Activated B cell treated with CpG ODN at 0.5 μM for 24 hours (primary cell): ENCODE data around the gene TTC33. TPM values are rescaled to one million over a fixed set of nuclear protein-coding genes. Genes with fewer than 3 reads are reported as not detected.
A peak's percentile ranks its signal among the peaks of the same experiment; 100 is the strongest.
"Not testable (repeated sequence)": the region's sequence is repeated elsewhere in the genome, so short reads cannot be mapped to it uniquely, and the experiment has no call there.

Source experiments
- ATAC-seq: fragments of 200-7000 bp; cut with Tn5 transposase; one replicate; pipeline ENCODE4 v1.10.0; 2021; ENCODE audit warnings: low read depth, mild to moderate bottlenecking, moderate library complexity
- CTCF ChIA-PET: fragments of 350-600 bp; sonication (Branson Sonifier 250); formaldehyde crosslinking; loops from one replicate; lab custom pipeline; 2021; ENCODE audit warnings: antibody characterized with exemption; lab: Charles Lee
- POLR2A ChIA-PET: fragments of 350-600 bp; sonication (Branson Sonifier 250); formaldehyde crosslinking; loops from one replicate; lab custom pipeline; 2021; ENCODE audit warnings: antibody characterized with exemption; lab: Charles Lee
- DNase-seq: peaks from one replicate; pipeline ENCODE4 v3.0.0; 2022
- H3K27ac Mint-ChIP-seq: one replicate; pipeline ENCODE4 v1.8.0; 2020; ENCODE audit warnings: mixed read lengths
- H3K27me3 Mint-ChIP-seq: one replicate; pipeline ENCODE4 v1.8.0; 2021; ENCODE audit warnings: mixed read lengths
- H3K36me3 Mint-ChIP-seq: one replicate; pipeline ENCODE4 v1.8.0; 2021; ENCODE audit warnings: low read depth, mixed read lengths
- H3K4me1 Mint-ChIP-seq: one replicate; pipeline ENCODE4 v1.8.0; 2021; ENCODE audit warnings: mixed read lengths
- H3K4me3 Mint-ChIP-seq: one replicate; pipeline ENCODE4 v1.8.0; 2020; ENCODE audit warnings: mild to moderate bottlenecking, mixed read lengths
- H3K9me3 Mint-ChIP-seq: one replicate; pipeline ENCODE4 v1.8.0; 2020; ENCODE audit warnings: mixed read lengths
- intact Hi-C: fragments of 100-400 bp; cut with micrococcal nuclease; formaldehyde crosslinking; loops from one replicate; pipeline ENCODE4 v1.15.1; 2024
- total RNA-seq: library from RNA; stranded (reverse); gene quantifications from 2 replicates; pipeline ENCODE4 v1.2.3, GENCODE V29; 2022
- TF ChIP-seq, protein P1 (sequence below): fragments of 200-600 bp; IDR thresholded peaks from one replicate; pipeline ENCODE4 v1.8.0; 2022; ENCODE audit warnings: antibody characterized with exemption, mild to moderate bottlenecking

TTC33 gene
- total RNA-seq, 1 donor from 2014 or later, result 9.2 TPM

DNA sequence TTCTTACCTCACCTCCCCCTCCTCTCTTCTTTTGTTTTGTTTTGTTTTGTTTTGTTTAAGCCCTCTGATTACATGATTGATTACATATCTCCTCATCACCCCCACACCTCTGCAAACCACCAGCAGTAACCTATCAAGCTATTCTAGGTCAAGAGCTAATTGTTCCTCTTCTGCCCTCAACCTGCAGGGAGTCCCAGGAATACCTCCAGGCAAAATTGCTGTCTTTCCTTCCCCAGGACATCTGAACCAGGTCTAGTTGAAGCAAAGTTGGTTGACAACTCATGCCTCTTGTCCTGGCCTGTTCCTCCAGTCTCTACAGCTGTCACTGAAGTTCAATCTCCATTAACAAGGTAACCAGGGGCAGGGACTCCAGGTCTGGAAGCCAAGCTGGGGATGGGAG is 156.1 kb downstream of the TTC33 start:
- ATAC-seq, result no peak
- H3K9me3 Mint-ChIP-seq, result no peaks in the 10 kb centered on the region
- no peak overlapping the region for H3K27ac Mint-ChIP-seq
- H3K4me3 Mint-ChIP-seq, result no peak overlapping the region
- intact Hi-C loops, result no loop called here
- ChIA-PET POLR2A (no interaction called here), CTCF (no interaction called here)
- TF ChIP-seq, protein P1, sequence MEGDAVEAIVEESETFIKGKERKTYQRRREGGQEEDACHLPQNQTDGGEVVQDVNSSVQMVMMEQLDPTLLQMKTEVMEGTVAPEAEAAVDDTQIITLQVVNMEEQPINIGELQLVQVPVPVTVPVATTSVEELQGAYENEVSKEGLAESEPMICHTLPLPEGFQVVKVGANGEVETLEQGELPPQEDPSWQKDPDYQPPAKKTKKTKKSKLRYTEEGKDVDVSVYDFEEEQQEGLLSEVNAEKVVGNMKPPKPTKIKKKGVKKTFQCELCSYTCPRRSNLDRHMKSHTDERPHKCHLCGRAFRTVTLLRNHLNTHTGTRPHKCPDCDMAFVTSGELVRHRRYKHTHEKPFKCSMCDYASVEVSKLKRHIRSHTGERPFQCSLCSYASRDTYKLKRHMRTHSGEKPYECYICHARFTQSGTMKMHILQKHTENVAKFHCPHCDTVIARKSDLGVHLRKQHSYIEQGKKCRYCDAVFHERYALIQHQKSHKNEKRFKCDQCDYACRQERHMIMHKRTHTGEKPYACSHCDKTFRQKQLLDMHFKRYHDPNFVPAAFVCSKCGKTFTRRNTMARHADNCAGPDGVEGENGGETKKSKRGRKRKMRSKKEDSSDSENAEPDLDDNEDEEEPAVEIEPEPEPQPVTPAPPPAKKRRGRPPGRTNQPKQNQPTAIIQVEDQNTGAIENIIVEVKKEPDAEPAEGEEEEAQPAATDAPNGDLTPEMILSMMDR, result no peak
- H3K27me3 Mint-ChIP-seq, result no peaks in the 10 kb centered on the region
- DNase-seq, result no peak
- peaks cover 33% of the 10 kb centered on the region for H3K4me1 Mint-ChIP-seq
- H3K36me3 Mint-ChIP-seq, result no peaks in the 10 kb centered on the region

DNA sequence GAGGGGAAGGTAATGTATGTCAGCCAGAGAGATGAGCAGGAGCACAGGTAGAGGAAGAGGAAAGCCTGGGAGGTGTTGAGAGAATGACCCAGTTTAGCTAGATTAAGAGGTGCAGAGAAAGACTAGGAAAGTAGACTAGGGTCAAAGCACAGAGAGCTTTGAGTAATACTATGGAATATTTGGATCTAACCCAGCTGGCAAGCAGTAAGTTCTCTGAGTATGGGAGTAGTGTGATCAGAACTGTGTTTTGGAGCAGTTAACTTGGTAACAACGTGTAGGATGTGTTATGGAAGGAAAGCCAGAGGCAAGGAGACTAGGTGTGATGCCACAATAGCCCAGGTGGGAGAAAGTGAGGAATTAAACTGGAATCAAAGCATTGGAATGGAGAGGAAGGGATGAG is 160.9 kb downstream of the TTC33 start:
- peaks cover 5% of the 10 kb centered on the region for H3K9me3 Mint-ChIP-seq
- ChIA-PET CTCF (interaction anchor here (1.0 kb wide), 1 partner anchor 17 kb away, joined by 3 read pairs; no protein-coding TSS in a partner anchor), POLR2A (no interaction called here)
- H3K27me3 Mint-ChIP-seq, result no peaks in the 10 kb centered on the region
- peaks cover 27% of the 10 kb centered on the region for H3K4me1 Mint-ChIP-seq
- TF ChIP-seq, protein P1, result no peak
- intact Hi-C loops, result no loop called here
- H3K4me3 Mint-ChIP-seq, result no peak overlapping the region
- DNase-seq (no peak), ATAC-seq (no peak)
- no peak overlapping the region for H3K27ac Mint-ChIP-seq
- no peaks in the 10 kb centered on the region for H3K36me3 Mint-ChIP-seq

- CTCF ChIA-PET, H3K27me3 Mint-ChIP-seq, H3K9me3 Mint-ChIP-seq, DNase-seq, H3K36me3 Mint-ChIP-seq: not testable (repeated sequence)
- POLR2A ChIA-PET, result interaction anchor here (0.6 kb wide), 1 partner anchor 80 kb away, joined by 3 read pairs; no protein-coding TSS in a partner anchor
- H3K27ac Mint-ChIP-seq, result peak overlapping the region; percentile 87
- peak; percentile 90 for ATAC-seq
- H3K4me1 Mint-ChIP-seq, result peaks cover 28% of the 10 kb centered on the region
- H3K4me3 Mint-ChIP-seq, result peak overlapping the region; percentile 57
- intact Hi-C loops, result loop anchor here (1.0 kb wide), 2 partner anchors 14 to 87 kb away; partner anchors contain the start of gene PTGER4
Observed at GRCh38 chr5:40591727-40592396, 163.9 kb downstream of the TTC33 start.

DNA sequence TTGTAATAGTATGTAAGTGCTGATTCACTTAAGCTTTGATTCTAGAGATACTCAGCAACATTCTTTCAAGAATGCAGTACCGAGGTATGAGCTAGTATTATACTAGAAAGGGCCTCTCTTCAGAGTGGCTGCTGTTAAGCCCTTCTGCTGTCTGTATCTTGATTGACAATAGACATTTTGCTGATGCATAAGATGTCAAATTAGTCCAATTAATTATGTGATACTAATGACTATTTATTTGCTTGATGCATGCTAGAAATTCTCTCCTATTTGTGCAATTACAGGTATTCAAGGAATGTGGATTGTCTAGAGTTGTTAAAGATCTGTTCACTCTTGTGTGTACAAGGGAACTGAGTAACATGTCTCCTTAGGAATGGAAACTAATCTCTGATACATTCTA is 168.4 kb downstream of the TTC33 start:
- no peak overlapping the region for H3K27ac Mint-ChIP-seq
- no peak overlapping the region for H3K4me3 Mint-ChIP-seq
- TF ChIP-seq, protein P1, result no peak
- no peaks in the 10 kb centered on the region for H3K36me3 Mint-ChIP-seq
- intact Hi-C loops, result no loop called here
- ChIA-PET POLR2A (interaction anchor here (0.9 kb wide), 1 partner anchor 17 kb away, joined by 3 read pairs; no protein-coding TSS in a partner anchor), CTCF (no interaction called here)
- no peaks in the 10 kb centered on the region for H3K27me3 Mint-ChIP-seq
- DNase-seq, result no peak
- ATAC-seq, result no peak
- peaks cover 37% of the 10 kb centered on the region for H3K4me1 Mint-ChIP-seq
- H3K9me3 Mint-ChIP-seq, result peaks cover 5% of the 10 kb centered on the region

GRCh38 chr5:40585537-40586267 is 170.1 kb downstream of the TTC33 start:
- ChIA-PET POLR2A (no interaction called here), CTCF (no interaction called here)
- ATAC-seq (no peak), DNase-seq (no peak)
- intact Hi-C loops, result no loop called here
- TF ChIP-seq, protein P1, result no peak
- Mint-ChIP-seq H3K27ac (no peak overlapping the region), H3K9me3 (peaks cover 2% of the 10 kb centered on the region), H3K36me3 (no peaks in the 10 kb centered on the region), H3K27me3 (no peaks in the 10 kb centered on the region), H3K4me3 (no peak overlapping the region), H3K4me1 (peaks cover 20% of the 10 kb centered on the region)
